GM23338 (cell line): ENCODE data around the gene MRPS5. TPM values are rescaled to one million over a fixed set of nuclear protein-coding genes. Genes with fewer than 3 reads are reported as not detected.

ENCODE experiments used
- ATAC-seq: fragments of 200-7000 bp; cut with Tn5 transposase; 3 replicates; pipeline ENCODE4 v1.9.1; 2020
- DNase-seq: peaks from one replicate; pipeline ENCODE4 v3.0.0-alpha.2; 2015; ENCODE audit warnings: low spot score
- H2AFZ ChIP-seq: fragments of 200-600 bp; sonication (generic); 2 replicates; pipeline ENCODE4 v1.8.0; 2016; ENCODE audit warnings: antibody characterized with exemption, mild to moderate bottlenecking, moderate library complexity
- H3F3A ChIP-seq: fragments of 200-600 bp; sonication (generic); replicated peaks from 2 replicates; pipeline ENCODE4 v1.8.0; 2017; ENCODE audit warnings: antibody characterized with exemption, mixed run types, low read depth
- H3K27ac ChIP-seq: fragments of 200-600 bp; sonication (generic); 2 replicates; pipeline ENCODE4 v1.6.1; 2016; ENCODE audit warnings: low read depth
- H3K27me3 ChIP-seq: fragments of 200-600 bp; sonication (generic); 2 replicates; pipeline ENCODE4 v1.8.0; 2016; ENCODE audit warnings: mild to moderate bottlenecking, mixed run types, moderate library complexity; ENCODE audit not compliant: insufficient read depth
- H3K36me3 ChIP-seq: fragments of 200-600 bp; sonication (generic); 2 replicates; pipeline ENCODE4 v1.8.0; 2016; ENCODE audit warnings: mild to moderate bottlenecking; ENCODE audit not compliant: insufficient read depth
- H3K4me1 ChIP-seq: fragments of 200-600 bp; sonication (generic); 2 replicates; pipeline ENCODE4 v1.8.0; 2016; ENCODE audit warnings: mild to moderate bottlenecking, moderate library complexity; ENCODE audit not compliant: insufficient read depth
- H3K4me2 ChIP-seq: fragments of 200-600 bp; sonication (generic); 2 replicates; pipeline ENCODE4 v1.7.1; 2017; ENCODE audit warnings: mixed run types
- H3K4me3 ChIP-seq: fragments of 200-600 bp; sonication (generic); 2 replicates; pipeline ENCODE4 v1.6.1; 2016; ENCODE audit warnings: mixed run types
- H3K79me2 ChIP-seq: fragments of 200-600 bp; sonication (generic); replicated peaks from 2 replicates; pipeline ENCODE4 v1.8.0; 2017; ENCODE audit warnings: mild to moderate bottlenecking; ENCODE audit not compliant: insufficient read depth
- H3K9me2 ChIP-seq: fragments of 200-600 bp; sonication (generic); 2 replicates; pipeline ENCODE4 v1.8.0; 2017; ENCODE audit not compliant: insufficient read depth
- H4K20me1 ChIP-seq: fragments of 200-600 bp; sonication (generic); replicated peaks from 2 replicates; pipeline ENCODE4 v1.8.0; 2017; ENCODE audit warnings: mild to moderate bottlenecking; ENCODE audit not compliant: insufficient read depth
- H3K27ac Mint-ChIP-seq: 2 replicates; pipeline ENCODE4 v1.8.0; 2020; ENCODE audit warnings: inconsistent platforms, mild to moderate bottlenecking, moderate library complexity, mixed read lengths
- H3K27me3 Mint-ChIP-seq: 3 replicates; pipeline ENCODE4 v1.8.0; 2022; ENCODE audit warnings: low read depth, mild to moderate bottlenecking, moderate library complexity, mixed read lengths, inconsistent platforms; ENCODE audit not compliant: insufficient read depth, poor library complexity
- H3K36me3 Mint-ChIP-seq: 3 replicates; pipeline ENCODE4 v1.8.0; 2021; ENCODE audit warnings: low read depth, mild to moderate bottlenecking, inconsistent platforms, moderate library complexity, mixed read lengths
- H3K4me1 Mint-ChIP-seq: 3 replicates; pipeline ENCODE4 v1.8.0; 2020; ENCODE audit warnings: mild to moderate bottlenecking, inconsistent platforms, mixed read lengths
- H3K4me3 Mint-ChIP-seq: 3 replicates; pipeline ENCODE4 v1.8.0; 2021; ENCODE audit warnings: moderate library complexity, mild to moderate bottlenecking, inconsistent platforms, mixed read lengths
- H3K9me3 Mint-ChIP-seq: 3 replicates; pipeline ENCODE4 v1.8.0; 2020; ENCODE audit warnings: moderate library complexity, mild to moderate bottlenecking, inconsistent platforms, mixed read lengths
- EZH2 ChIP-seq: fragments of 200-600 bp; sonication (generic); IDR thresholded peaks from one replicate; pipeline ENCODE4 v1.8.0; 2017; ENCODE audit warnings: antibody characterized with exemption, mild to moderate bottlenecking, low read depth; ENCODE audit not compliant: unreplicated experiment
- EZH2phosphoT487 ChIP-seq: fragments of 200-600 bp; sonication (generic); IDR thresholded peaks from one replicate; pipeline ENCODE4 v1.8.1; 2018; ENCODE audit warnings: antibody characterized with exemption; ENCODE audit not compliant: unreplicated experiment
- NANOG ChIP-seq: IDR thresholded peaks from 2 replicates; pipeline ENCODE4 v1.6.1; 2016; ENCODE audit warnings: antibody characterized with exemption, borderline replicate concordance
- POLR2AphosphoS5 ChIP-seq: IDR thresholded peaks from 2 replicates; pipeline ENCODE4 v1.6.1; 2016; ENCODE audit warnings: antibody characterized with exemption, low read depth
- ZNF114 ChIP-seq: fragments of 250-450 bp; sonication (Bioruptor Pico); IDR thresholded peaks from 2 replicates; pipeline ENCODE4 v1.5.0; 2020; ENCODE audit warnings: mild to moderate bottlenecking, moderate library complexity
- polyA plus RNA-seq: library from polyadenylated mRNA; unstranded; fragments of >200 nt; fragmentation: Nextera tagmentation; extraction: Ambion mirVana; gene quantifications from 2 replicates; pipeline ENCODE4 v1.2.1, GENCODE V29; 2016
- total RNA-seq: library from RNA; depleted of rRNA; stranded (reverse); fragments of >200 nt; shearing (Covaris generic); gene quantifications from 2 replicates; pipeline ENCODE4 v1.2.3, GENCODE V29; 2014
- TF ChIP-seq, protein P1 (sequence below), 2 experiments: fragments of 200-600 bp in 1 of 2; sonication (generic) in 1 of 2; conservative IDR thresholded peaks; 2 replicates each; pipeline versions ENCODE4 v1.5.1 to v1.6.1; 2016 to 2017; ENCODE audit warnings: antibody characterized with exemption in 2 of 2, low read depth in 2 of 2, mild to moderate bottlenecking in 2 of 2, moderate library complexity in 1 of 2
- TF ChIP-seq, protein P2 (sequence below): fragments of 250-450 bp; sonication (Bioruptor Pico); IDR thresholded peaks from 2 replicates; pipeline ENCODE4 v1.5.0; 2020; ENCODE audit warnings: mild to moderate bottlenecking, moderate library complexity
- TF ChIP-seq, protein P3 (sequence below): IDR thresholded peaks from 2 replicates; pipeline ENCODE4 v1.6.1; 2016; ENCODE audit warnings: antibody characterized with exemption

MRPS5 gene
- total and polyA plus RNA-seq, 2 experiments from 2014 or later = 51.9 to 79.0 TPM

DNA sequence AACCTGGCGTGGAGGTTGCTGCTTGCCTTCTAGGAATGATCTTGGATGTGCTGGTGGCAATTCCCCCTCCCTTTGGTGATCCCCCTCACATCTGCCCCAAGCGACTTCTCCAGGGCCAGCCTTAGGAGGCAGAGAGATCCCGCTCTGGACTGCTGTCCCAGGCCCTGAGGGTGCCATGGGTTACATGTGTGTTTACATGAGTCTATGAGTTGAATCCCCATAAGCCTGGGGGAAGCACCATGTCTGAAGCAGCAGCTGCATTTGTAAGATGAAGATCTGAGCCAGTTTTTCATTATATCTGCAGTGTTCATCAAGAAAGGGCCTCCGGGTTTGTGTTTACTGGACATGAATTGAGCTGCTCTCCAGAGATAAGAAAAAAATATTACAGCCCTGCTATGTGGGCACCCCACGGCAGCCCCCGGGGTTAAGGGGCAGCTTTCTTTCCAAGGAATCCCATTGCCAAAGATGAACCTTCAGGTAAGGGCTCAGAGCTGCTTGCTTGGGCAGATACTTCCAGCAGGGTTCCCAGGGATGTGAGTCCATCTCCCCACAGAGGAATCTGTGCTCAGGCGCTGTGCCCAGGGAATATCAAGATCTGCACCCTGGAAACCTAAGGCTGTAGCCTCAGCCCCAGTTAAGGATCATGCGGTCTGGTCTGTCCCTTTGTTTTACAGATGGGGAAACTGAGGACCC is 46.0 kb downstream of the MRPS5 start (continued):
- TF ChIP-seq, protein P1, sequence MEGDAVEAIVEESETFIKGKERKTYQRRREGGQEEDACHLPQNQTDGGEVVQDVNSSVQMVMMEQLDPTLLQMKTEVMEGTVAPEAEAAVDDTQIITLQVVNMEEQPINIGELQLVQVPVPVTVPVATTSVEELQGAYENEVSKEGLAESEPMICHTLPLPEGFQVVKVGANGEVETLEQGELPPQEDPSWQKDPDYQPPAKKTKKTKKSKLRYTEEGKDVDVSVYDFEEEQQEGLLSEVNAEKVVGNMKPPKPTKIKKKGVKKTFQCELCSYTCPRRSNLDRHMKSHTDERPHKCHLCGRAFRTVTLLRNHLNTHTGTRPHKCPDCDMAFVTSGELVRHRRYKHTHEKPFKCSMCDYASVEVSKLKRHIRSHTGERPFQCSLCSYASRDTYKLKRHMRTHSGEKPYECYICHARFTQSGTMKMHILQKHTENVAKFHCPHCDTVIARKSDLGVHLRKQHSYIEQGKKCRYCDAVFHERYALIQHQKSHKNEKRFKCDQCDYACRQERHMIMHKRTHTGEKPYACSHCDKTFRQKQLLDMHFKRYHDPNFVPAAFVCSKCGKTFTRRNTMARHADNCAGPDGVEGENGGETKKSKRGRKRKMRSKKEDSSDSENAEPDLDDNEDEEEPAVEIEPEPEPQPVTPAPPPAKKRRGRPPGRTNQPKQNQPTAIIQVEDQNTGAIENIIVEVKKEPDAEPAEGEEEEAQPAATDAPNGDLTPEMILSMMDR (conservative IDR thresholded peaks at IDR 0.05; ENCODE audit: low read depth in 2 of 2) = no peak

DNA sequence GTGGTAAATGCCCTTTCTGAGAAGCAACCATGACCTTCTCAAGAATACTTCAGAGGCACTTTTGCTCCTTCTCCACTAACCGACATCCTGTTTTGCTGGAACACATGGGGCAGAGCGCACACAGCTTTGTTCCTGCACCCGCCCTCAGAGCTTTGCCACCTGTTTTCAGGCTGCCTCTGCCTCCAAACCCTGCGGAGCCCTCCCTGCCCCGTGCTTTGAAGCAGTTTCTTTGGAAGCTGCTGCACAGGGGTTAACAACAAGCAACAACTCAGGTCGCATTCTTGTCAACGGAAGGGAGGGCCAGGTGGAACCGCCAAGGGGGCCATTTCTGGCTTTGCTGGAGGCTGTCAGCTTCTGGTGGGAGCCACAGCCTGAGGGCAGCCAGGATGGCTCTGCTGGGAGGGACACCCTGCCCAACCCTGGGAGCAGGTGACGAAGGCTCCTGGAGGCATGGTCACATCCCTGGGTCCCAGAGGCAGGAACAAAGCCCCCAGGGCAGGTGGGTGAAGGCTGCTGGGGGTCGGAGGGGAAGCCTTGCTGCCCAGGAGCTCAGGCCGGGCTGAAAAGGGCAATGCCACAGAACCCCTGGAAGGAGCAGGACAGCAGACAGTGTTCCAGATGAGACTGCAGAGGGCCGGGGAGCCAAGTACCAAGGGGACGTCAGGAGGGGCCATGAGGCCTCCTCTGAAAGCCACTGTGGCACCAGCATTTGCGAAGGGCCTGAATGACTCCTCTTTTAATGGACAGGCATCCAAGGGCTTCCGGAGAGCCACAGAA is 46.8 kb downstream of the MRPS5 start:
- no peak overlapping the region for H3K4me3 Mint-ChIP-seq
- Histone ChIP-seq H3K9me2 (no peaks in the 10 kb centered on the region), H3K36me3 (no peaks in the 10 kb centered on the region), H3K4me3 (no peak overlapping the region), H3K27me3 (peaks cover 23% of the 10 kb centered on the region; the same call in 1 of the 2 replicates), H4K20me1 (no peaks in the 10 kb centered on the region; the same call in 1 of the 2 replicates), H2AFZ (no peak overlapping the region), H3K79me2 (no peaks in the 10 kb centered on the region), H3K27ac (no peak overlapping the region), H3K4me1 (peaks cover 16% of the 10 kb centered on the region; the same call in 1 of the 2 replicates), H3K4me2 (no peak overlapping the region), H3F3A (no peaks in the 10 kb centered on the region)
- peaks cover 14% of the 10 kb centered on the region for H3K27me3 Mint-ChIP-seq
- no peak for TF ChIP-seq POLR2AphosphoS5
- no peak for TF ChIP-seq NANOG
- no peak for TF ChIP-seq EZH2
- TF ChIP-seq EZH2phosphoT487 = no peak
- peaks cover 21% of the 10 kb centered on the region for H3K4me1 Mint-ChIP-seq
- H3K36me3 Mint-ChIP-seq = no peaks in the 10 kb centered on the region
- ATAC-seq (no peak), DNase-seq (no peak)
- no peaks in the 10 kb centered on the region for H3K9me3 Mint-ChIP-seq
- H3K27ac Mint-ChIP-seq = no peak overlapping the region

DNA sequence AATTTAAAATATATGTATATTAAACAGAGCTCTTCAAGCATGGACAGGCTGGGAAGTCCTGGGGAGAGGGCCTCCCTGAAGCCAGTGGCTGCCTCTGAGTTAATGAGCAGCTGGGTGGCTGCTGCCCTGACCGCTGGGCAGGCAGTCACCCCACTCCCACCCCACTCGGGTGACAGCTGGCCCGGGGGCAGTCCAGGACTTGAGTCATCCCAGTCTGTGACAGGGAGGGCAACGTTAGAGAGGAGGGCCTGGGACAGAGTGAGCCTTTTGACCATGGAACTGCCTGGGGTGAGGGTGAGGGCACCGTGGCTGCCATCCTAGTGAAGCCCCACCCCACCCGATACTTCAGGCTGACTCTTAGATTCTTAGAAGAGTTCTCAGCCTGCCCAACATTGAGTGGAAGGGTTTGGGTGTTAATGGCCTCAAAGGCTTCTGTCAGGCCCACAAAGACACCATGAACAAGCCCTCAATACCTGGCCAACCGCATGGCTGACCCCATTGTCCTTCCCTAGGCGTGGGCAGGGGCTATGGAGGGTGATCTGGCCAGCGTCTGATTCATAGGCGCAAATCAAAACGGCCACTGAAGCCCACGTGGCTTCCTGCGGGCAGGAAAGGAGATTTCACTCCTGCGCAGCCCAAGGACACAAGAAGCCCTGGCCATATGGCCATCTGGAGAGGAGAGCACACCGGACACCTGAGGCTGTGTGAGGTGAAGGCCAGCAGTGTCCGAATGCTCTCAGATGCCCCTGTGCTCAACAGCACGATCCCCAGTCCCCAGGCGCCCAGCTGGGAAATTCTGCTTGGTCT is 47.5 kb downstream of the MRPS5 start:
- Histone ChIP-seq H3F3A (no peaks in the 10 kb centered on the region), H3K27ac (no peak overlapping the region), H3K27me3 (peaks cover 23% of the 10 kb centered on the region; the same call in 1 of the 2 replicates), H4K20me1 (no peaks in the 10 kb centered on the region; the same call in 1 of the 2 replicates), H3K36me3 (no peaks in the 10 kb centered on the region), H3K4me3 (no peak overlapping the region), H3K79me2 (no peaks in the 10 kb centered on the region), H3K9me2 (no peaks in the 10 kb centered on the region), H3K4me1 (peaks cover 14% of the 10 kb centered on the region; the same call in 1 of the 2 replicates), H2AFZ (no peak overlapping the region), H3K4me2 (no peak overlapping the region)
- peaks cover 14% of the 10 kb centered on the region for H3K27me3 Mint-ChIP-seq
- DNase-seq = no peak
- H3K9me3 Mint-ChIP-seq = no peaks in the 10 kb centered on the region
- peaks cover 17% of the 10 kb centered on the region for H3K4me1 Mint-ChIP-seq
- no peak overlapping the region for H3K27ac Mint-ChIP-seq
- no peak for ATAC-seq
- H3K4me3 Mint-ChIP-seq = no peak overlapping the region
- H3K36me3 Mint-ChIP-seq = no peaks in the 10 kb centered on the region
- TF ChIP-seq ZNF114 (CRISPR knock-in tag) = no peak
- TF ChIP-seq, protein P2, sequence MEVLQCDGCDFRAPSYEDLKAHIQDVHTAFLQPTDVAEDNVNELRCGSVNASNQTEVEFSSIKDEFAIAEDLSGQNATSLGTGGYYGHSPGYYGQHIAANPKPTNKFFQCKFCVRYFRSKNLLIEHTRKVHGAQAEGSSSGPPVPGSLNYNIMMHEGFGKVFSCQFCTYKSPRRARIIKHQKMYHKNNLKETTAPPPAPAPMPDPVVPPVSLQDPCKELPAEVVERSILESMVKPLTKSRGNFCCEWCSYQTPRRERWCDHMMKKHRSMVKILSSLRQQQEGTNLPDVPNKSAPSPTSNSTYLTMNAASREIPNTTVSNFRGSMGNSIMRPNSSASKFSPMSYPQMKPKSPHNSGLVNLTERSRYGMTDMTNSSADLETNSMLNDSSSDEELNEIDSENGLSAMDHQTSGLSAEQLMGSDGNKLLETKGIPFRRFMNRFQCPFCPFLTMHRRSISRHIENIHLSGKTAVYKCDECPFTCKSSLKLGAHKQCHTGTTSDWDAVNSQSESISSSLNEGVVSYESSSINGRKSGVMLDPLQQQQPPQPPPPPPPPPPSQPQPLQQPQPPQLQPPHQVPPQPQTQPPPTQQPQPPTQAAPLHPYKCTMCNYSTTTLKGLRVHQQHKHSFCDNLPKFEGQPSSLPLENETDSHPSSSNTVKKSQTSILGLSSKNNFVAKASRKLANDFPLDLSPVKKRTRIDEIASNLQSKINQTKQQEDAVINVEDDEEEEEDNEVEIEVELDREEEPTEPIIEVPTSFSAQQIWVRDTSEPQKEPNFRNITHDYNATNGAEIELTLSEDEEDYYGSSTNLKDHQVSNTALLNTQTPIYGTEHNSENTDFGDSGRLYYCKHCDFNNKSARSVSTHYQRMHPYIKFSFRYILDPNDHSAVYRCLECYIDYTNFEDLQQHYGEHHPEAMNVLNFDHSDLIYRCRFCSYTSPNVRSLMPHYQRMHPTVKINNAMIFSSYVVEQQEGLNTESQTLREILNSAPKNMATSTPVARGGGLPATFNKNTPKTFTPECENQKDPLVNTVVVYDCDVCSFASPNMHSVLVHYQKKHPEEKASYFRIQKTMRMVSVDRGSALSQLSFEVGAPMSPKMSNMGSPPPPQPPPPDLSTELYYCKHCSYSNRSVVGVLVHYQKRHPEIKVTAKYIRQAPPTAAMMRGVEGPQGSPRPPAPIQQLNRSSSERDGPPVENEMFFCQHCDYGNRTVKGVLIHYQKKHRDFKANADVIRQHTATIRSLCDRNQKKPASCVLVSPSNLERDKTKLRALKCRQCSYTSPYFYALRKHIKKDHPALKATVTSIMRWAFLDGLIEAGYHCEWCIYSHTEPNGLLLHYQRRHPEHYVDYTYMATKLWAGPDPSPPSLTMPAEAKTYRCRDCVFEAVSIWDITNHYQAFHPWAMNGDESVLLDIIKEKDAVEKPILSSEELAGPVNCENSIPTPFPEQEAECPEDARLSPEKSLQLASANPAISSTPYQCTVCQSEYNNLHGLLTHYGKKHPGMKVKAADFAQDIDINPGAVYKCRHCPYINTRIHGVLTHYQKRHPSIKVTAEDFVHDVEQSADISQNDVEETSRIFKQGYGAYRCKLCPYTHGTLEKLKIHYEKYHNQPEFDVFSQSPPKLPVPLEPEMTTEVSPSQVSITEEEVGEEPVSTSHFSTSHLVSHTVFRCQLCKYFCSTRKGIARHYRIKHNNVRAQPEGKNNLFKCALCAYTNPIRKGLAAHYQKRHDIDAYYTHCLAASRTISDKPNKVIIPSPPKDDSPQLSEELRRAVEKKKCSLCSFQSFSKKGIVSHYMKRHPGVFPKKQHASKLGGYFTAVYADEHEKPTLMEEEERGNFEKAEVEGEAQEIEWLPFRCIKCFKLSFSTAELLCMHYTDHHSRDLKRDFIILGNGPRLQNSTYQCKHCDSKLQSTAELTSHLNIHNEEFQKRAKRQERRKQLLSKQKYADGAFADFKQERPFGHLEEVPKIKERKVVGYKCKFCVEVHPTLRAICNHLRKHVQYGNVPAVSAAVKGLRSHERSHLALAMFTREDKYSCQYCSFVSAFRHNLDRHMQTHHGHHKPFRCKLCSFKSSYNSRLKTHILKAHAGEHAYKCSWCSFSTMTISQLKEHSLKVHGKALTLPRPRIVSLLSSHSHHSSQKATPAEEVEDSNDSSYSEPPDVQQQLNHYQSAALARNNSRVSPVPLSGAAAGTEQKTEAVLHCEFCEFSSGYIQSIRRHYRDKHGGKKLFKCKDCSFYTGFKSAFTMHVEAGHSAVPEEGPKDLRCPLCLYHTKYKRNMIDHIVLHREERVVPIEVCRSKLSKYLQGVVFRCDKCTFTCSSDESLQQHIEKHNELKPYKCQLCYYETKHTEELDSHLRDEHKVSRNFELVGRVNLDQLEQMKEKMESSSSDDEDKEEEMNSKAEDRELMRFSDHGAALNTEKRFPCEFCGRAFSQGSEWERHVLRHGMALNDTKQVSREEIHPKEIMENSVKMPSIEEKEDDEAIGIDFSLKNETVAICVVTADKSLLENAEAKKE (CRISPR knock-in tag) = no peak
- TF ChIP-seq, protein P3, sequence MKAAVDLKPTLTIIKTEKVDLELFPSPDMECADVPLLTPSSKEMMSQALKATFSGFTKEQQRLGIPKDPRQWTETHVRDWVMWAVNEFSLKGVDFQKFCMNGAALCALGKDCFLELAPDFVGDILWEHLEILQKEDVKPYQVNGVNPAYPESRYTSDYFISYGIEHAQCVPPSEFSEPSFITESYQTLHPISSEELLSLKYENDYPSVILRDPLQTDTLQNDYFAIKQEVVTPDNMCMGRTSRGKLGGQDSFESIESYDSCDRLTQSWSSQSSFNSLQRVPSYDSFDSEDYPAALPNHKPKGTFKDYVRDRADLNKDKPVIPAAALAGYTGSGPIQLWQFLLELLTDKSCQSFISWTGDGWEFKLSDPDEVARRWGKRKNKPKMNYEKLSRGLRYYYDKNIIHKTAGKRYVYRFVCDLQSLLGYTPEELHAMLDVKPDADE = no peak
